Loucy (cell line): Measurements from ENCODE around the gene PLAAT2.
A peak's percentile ranks its signal among the peaks of the same experiment; 100 is the strongest.

ENCODE experiments used
- H2AFZ ChIP-seq: fragments of 200-600 bp; sonication (generic); 2 replicates; pipeline ENCODE4 v1.6.0; 2016; ENCODE audit warnings: antibody characterized with exemption, mild to moderate bottlenecking, low read length, moderate library complexity
- H3F3A ChIP-seq: fragments of 200-600 bp; 2 replicates; pipeline ENCODE4 v1.6.0; 2016; ENCODE audit warnings: antibody characterized with exemption, low read depth, mild to moderate bottlenecking
- H3K27me3 ChIP-seq: fragments of 200-600 bp; sonication (generic); 2 replicates; pipeline ENCODE4 v1.6.1; 2014; ENCODE audit warnings: low read length, mild to moderate bottlenecking; ENCODE audit not compliant: insufficient read depth, poor library complexity, severe bottlenecking
- H3K36me3 ChIP-seq: fragments of 200-600 bp; sonication (generic); 2 replicates; pipeline ENCODE4 v1.6.1; 2016; ENCODE audit warnings: low read length; ENCODE audit not compliant: insufficient read depth
- H3K4me1 ChIP-seq: fragments of 200-600 bp; sonication (generic); 2 replicates; pipeline ENCODE4 v1.5.1; 2014; ENCODE audit warnings: low read length, mild to moderate bottlenecking; ENCODE audit not compliant: insufficient read depth, poor library complexity, severe bottlenecking
- H3K4me2 ChIP-seq: fragments of 200-600 bp; sonication (generic); 2 replicates; pipeline ENCODE4 v1.6.0; 2014; ENCODE audit warnings: antibody characterized with exemption, low read length, low read depth, mild to moderate bottlenecking; ENCODE audit not compliant: poor library complexity, severe bottlenecking
- H3K4me3 ChIP-seq: fragments of 200-600 bp; sonication (generic); 2 replicates; pipeline ENCODE4 v1.5.1; 2014; ENCODE audit warnings: low read length, mild to moderate bottlenecking, mixed read lengths; ENCODE audit not compliant: poor library complexity, severe bottlenecking
- H3K79me2 ChIP-seq: fragments of 200-600 bp; sonication (generic); 2 replicates; pipeline ENCODE4 v1.6.1; 2014; ENCODE audit warnings: low read length; ENCODE audit not compliant: insufficient read depth
- H3K9ac ChIP-seq: fragments of 200-600 bp; sonication (generic); 2 replicates; pipeline ENCODE4 v1.6.0; 2014; ENCODE audit warnings: mild to moderate bottlenecking, low read depth, low read length, moderate library complexity; ENCODE audit not compliant: poor library complexity, severe bottlenecking
- H3K9me2 ChIP-seq: fragments of 200-600 bp; sonication (generic); replicated peaks from 2 replicates; pipeline ENCODE4 v1.6.1; 2016; ENCODE audit warnings: low read depth, low read length, mixed read lengths
- H3K9me3 ChIP-seq: fragments of 200-600 bp; sonication (generic); 2 replicates; pipeline ENCODE4 v1.6.1; 2014; ENCODE audit warnings: mild to moderate bottlenecking, antibody characterized with exemption, low read length, low read depth; ENCODE audit not compliant: insufficient read depth
- H4K20me1 ChIP-seq: fragments of 200-600 bp; sonication (generic); 2 replicates; pipeline ENCODE4 v1.6.0; 2014; ENCODE audit warnings: antibody characterized with exemption, low read length, mild to moderate bottlenecking; ENCODE audit not compliant: insufficient read depth, poor library complexity, severe bottlenecking
- EZH2phosphoT487 ChIP-seq: fragments of 200-600 bp; IDR thresholded peaks from 2 replicates; pipeline ENCODE4 v1.6.1; 2018; ENCODE audit warnings: antibody characterized with exemption, mild to moderate bottlenecking, moderate library complexity, borderline replicate concordance
- TF ChIP-seq, protein P1 (sequence below): fragments of 200-600 bp; sonication (generic); conservative IDR thresholded peaks from 2 replicates; pipeline ENCODE4 v1.5.1; 2014; ENCODE audit warnings: mild to moderate bottlenecking, antibody characterized with exemption, low read length

PLAAT2 gene

DNA sequence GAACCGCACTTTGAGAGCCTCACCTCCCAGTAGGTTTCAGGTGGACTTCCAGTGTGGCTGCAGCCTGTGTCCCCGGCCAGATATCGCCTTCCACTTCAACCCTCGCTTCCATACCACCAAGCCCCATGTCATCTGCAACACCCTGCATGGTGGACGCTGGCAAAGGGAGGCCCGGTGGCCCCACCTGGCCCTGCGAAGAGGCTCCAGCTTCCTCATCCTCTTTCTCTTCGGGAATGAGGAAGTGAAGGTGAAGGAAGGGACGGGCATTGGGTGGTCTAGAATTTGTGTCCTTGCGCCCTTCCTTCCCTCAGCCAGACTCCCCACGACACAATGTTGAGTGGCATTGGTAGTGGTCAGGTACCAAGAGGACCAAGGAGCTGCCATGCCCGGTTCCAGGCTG lies 54.4 kb downstream of the PLAAT2 start:
- H3K4me1 ChIP-seq: peaks cover 71% of the 10 kb centered on the region
- peaks cover 29% of the 10 kb centered on the region for H3K79me2 ChIP-seq
- H3K9me2 ChIP-seq: no peaks in the 10 kb centered on the region
- no peaks in the 10 kb centered on the region for H3K9me3 ChIP-seq
- no peaks in the 10 kb centered on the region for H3K36me3 ChIP-seq
- no peak overlapping the region for H2AFZ ChIP-seq
- no peaks in the 10 kb centered on the region for H3F3A ChIP-seq
- no peaks in the 10 kb centered on the region for H3K27me3 ChIP-seq
- no peak overlapping the region for H3K9ac ChIP-seq
- TF ChIP-seq EZH2phosphoT487: no peak
- TF ChIP-seq, protein P1, sequence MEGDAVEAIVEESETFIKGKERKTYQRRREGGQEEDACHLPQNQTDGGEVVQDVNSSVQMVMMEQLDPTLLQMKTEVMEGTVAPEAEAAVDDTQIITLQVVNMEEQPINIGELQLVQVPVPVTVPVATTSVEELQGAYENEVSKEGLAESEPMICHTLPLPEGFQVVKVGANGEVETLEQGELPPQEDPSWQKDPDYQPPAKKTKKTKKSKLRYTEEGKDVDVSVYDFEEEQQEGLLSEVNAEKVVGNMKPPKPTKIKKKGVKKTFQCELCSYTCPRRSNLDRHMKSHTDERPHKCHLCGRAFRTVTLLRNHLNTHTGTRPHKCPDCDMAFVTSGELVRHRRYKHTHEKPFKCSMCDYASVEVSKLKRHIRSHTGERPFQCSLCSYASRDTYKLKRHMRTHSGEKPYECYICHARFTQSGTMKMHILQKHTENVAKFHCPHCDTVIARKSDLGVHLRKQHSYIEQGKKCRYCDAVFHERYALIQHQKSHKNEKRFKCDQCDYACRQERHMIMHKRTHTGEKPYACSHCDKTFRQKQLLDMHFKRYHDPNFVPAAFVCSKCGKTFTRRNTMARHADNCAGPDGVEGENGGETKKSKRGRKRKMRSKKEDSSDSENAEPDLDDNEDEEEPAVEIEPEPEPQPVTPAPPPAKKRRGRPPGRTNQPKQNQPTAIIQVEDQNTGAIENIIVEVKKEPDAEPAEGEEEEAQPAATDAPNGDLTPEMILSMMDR: no peak
- no peaks in the 10 kb centered on the region for H4K20me1 ChIP-seq
- H3K4me3 ChIP-seq: peak overlapping the region; percentile 74
- peak overlapping the region; percentile 88 for H3K4me2 ChIP-seq

DNA sequence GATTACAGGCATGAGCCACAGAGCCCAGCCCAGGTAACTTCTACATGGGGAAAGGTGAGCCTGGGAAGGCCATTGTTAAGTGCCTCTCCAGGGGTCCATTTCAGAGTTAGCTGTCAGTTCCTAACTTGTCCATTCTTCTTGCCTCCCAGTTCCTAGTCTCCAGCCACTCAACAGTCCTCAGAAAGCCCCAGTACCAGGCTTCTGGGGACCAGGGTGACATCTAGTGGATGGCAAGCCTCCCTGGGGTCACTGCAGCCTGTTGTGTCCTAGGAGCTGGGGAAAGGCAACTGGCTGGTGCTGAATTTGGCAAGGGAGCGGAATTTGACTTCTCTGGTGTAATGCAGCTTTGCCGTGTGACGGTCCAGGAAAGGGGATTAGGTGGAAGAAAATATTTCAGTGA lies 55.2 kb downstream of the PLAAT2 start:
- H3K79me2 ChIP-seq: peaks cover 29% of the 10 kb centered on the region
- no peak overlapping the region for H2AFZ ChIP-seq
- no peak for TF ChIP-seq EZH2phosphoT487
- TF ChIP-seq, protein P1: peak; percentile 78
- peak overlapping the region; percentile 74 for H3K4me3 ChIP-seq
- H3K9me3 ChIP-seq: no peaks in the 10 kb centered on the region
- peaks cover 78% of the 10 kb centered on the region for H3K4me1 ChIP-seq
- H4K20me1 ChIP-seq: no peaks in the 10 kb centered on the region
- no peaks in the 10 kb centered on the region for H3K27me3 ChIP-seq
- H3K4me2 ChIP-seq: peak overlapping the region; percentile 88
- H3K36me3 ChIP-seq: no peaks in the 10 kb centered on the region
- peak overlapping the region; percentile 72 for H3K9ac ChIP-seq
- no peaks in the 10 kb centered on the region for H3K9me2 ChIP-seq
- H3F3A ChIP-seq: no peaks in the 10 kb centered on the region

DNA sequence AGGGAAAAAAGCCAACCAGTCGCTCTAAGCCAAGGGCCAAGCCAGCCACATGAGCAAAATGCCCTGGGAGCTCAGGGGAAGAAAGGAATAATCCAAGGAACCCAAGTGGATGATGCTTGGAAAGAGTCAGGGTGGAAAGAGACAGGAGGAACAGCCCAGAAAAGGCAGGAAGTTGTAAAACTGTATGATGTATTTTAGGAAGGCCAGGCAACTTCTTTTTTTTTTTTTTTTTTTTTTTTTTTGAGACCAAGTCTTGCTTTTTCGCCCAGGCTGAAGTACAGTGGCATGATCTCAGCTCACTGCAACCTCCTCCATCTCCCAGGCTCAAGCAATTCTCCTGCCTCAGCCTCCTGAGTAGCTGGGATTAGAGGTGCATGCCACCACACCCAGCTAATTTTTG lies 55.7 kb downstream of the PLAAT2 start:
- Histone ChIP-seq H3K4me3 (peak overlapping the region; percentile 74), H3K79me2 (peaks cover 29% of the 10 kb centered on the region), H3K4me2 (peak overlapping the region; percentile 88), H3K4me1 (peaks cover 83% of the 10 kb centered on the region), H3K9ac (peak overlapping the region; percentile 72), H4K20me1 (no peaks in the 10 kb centered on the region), H3K27me3 (no peaks in the 10 kb centered on the region), H3F3A (peaks cover 5% of the 10 kb centered on the region; the same call in 1 of the 2 replicates), H3K9me3 (no peaks in the 10 kb centered on the region), H3K36me3 (no peaks in the 10 kb centered on the region), H3K9me2 (no peaks in the 10 kb centered on the region), H2AFZ (no peak overlapping the region)
- TF ChIP-seq, protein P1: no peak
- no peak for TF ChIP-seq EZH2phosphoT487
